H4 (cell line): ENCODE results near the gene MYO1E. TPM values are rescaled to one million over a fixed set of nuclear protein-coding genes. Genes with fewer than 3 reads are reported as not detected.

Experiments used
- DNase-seq: peaks from one replicate; pipeline ENCODE4 v3.0.0-alpha.2; 2015; ENCODE audit warnings: low spot score
- total RNA-seq: library from RNA; depleted of rRNA; stranded (reverse); fragments of >200 nt; shearing (Covaris generic); gene quantifications from 2 replicates; pipeline ENCODE4 v1.2.3, GENCODE V29; 2014

The MYO1E gene
- total RNA-seq, 1 experiment from 2014 or later = 9.2 TPM

- DNase-seq = no peak
Observed at GRCh38 chr15:59262316-59262715, 110.4 kb downstream of the MYO1E start.

GRCh38 chr15:59260090-59260489 lies 112.6 kb downstream of the MYO1E start:
- DNase-seq = no peak

- DNase-seq = no peak
Observed at GRCh38 chr15:59259137-59259943, 113.3 kb downstream of the MYO1E start.

- no peak for DNase-seq
Observed at GRCh38 chr15:59258317-59258716, 114.4 kb downstream of the MYO1E start.

GRCh38 chr15:59257140-59257539 lies 115.5 kb downstream of the MYO1E start:
- DNase-seq = no peak

DNA sequence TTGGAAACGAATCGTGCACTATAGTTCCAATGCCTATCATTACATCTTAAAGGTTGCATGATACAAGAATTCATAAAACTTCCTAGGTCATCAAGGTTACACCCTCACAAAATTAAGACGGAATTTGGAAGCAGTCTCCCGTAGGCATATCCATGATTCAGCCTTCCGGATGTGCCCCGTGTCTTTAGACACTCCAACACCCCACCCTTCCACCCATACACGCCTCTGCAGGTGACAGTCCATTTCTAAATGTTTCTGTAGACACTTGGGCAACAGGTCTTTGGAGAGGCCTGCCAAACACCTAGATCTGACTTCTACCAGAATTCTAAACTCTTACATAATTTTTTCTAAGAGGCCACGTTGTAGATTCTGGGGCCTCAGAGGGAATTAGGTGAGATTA lies 116.2 kb downstream of the MYO1E start:
- DNase-seq = no peak

DNA sequence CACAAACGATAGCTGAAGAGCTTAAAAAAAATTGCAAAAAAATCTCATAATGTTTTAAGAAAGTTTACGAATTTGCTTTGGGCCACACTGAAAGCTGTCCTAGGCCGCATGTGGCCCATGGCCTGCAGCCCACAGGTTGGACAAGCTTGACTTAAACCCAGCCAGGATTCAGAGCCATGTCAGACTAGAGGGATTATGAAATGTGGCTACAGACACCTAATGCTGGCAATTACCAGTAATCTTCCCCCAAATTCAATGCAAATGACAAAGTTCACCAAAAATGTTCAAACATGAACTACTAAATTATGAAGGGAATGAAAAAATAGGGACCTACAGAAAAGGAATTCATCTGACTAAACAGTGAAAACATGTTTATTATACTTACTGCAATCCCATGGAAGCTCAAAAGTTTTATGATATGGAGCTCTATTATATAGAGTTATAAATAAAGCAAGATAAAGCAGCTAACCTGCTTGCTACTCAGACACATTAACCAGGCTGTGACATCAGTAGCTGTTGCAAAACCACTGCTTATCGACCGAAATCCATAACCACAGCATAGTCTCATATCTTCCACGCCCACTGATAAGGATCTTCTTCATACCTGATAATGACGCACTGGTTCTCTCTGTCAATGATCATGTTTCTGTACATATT lies 116.9 kb downstream of the MYO1E start:
- DNase-seq = no peak

- DNase-seq = no peak
Observed at GRCh38 chr15:59252137-59252536, 120.5 kb downstream of the MYO1E start.

GRCh38 chr15:59251001-59251845 lies 121.4 kb downstream of the MYO1E start:
- DNase-seq = no peak

- DNase-seq = no peak
Observed at GRCh38 chr15:59250249-59250648, 122.4 kb downstream of the MYO1E start.

DNA sequence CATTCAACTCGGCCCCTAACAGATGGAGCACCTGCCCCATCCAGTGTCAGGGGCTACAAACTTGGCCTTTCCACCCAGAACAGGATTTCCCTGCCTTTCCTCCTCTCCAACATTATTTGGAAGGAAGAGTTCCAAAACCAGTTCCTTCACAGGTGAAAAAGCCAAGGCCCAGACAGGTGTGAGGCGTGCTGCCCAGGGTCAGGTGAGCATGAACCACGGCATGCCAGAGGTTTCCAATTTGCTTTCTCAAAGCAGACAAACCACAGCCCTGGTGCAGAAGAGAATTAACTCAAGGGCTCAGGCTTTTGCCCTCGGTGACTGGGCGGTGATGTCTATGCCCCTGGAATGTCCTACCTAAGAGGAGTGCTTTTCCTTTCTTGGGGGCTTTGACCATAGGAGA lies 122.9 kb downstream of the MYO1E start:
- DNase-seq = no peak

DNA sequence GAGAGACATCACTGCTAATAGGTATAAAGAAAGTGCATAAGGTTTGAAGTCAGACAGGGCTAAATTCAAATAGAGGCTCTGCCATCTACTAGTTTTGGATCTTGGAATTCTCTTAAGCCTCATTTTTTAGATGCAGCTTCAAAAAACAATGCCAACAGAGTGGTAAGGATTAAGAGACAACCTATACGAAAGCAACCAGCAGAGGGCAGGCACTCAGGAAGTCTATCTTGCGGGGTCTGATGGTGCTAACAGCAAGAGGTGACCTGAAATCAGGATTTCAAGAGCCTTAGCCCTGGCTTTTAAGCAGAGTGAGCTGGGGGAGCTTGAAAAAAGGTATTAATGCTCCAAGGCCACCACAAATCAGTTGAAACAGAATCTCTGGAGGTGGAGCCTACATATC lies 125.3 kb downstream of the MYO1E start:
- peak; percentile 68 for DNase-seq

GRCh38 chr15:59245559-59245958 lies 127.1 kb downstream of the MYO1E start:
- DNase-seq = no peak

GRCh38 chr15:59244337-59244736 lies 128.3 kb downstream of the MYO1E start:
- no peak for DNase-seq

DNA sequence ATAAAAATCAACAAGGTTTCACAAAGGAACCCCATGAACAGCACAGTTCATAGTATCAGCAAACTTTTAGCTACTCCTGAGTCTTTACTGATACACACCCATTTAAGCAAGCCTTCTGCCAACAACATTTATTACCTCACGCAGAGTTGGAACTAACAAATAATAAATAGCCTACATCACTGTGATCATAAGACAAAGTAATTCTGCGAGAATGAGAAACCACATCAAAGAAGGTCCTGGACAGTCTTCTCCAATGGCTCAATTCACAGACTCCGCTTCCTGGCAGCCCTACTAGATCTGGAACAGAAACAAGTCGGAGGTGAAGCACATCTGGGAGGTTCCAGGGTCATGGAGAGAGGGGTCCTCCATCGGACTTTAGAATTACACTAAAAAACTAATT lies 129.0 kb downstream of the MYO1E start:
- no peak for DNase-seq

DNA sequence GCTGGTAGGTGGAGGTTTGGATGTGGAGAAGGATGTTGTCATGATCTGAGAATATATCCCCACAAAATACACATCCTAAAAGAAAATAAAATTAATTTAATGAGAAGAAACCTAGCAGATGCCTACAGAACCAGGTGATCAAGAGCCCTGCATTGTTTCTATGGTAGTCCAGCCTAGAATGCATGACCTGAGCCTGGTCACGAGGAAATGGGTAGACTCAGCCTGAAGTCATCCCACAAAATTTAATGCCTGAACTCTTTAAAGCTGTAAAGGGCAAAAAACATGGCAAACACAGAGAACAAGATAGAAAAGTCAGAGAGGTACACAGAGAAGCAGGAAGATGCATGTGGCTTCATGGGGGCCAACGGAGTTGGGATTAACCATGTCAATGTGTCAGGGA lies 130.0 kb downstream of the MYO1E start:
- DNase-seq = no peak

GRCh38 chr15:59240036-59240435 lies 132.6 kb downstream of the MYO1E start:
- DNase-seq = no peak

GRCh38 chr15:59237924-59238331 lies 134.7 kb downstream of the MYO1E start:
- no peak for DNase-seq

- no peak for DNase-seq
Observed at GRCh38 chr15:59237119-59237855, 135.4 kb downstream of the MYO1E start.

DNA sequence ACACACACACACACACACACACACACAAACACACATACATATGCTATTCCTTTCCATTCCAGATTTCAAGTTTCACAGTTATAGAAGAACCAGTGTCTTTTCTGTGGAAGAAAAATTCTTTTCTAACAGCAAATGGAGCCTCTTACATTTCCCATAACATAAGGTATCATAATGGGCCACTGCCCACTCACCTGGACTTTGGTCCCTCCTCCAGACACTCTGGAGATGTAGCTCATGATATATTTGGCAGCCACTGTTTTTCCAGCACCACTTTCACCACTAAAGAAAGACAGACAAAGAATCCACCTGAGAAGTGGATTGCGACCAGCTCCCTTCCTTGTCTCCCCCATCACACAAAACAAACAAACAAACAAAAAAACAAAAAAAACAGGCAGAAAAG lies 136.3 kb downstream of the MYO1E start:
- no peak for DNase-seq

DNA sequence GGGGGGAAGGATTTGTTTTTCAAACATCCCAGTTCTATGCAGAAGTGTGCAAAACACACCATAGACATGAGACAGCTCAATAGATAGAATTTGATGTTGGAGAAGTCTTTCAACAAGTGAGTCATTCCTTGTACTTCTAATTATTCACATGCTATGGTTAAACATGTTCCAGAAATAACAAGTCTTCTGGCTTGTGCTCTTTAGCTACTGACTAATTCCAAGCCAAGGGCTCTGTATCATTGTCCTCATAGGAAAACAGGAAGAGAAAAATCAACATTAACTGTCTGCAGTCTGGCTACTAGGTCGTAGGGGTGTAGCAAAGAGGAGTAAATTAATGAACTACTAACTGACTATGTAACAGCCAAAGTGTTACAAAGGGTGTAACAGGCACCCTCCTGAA lies 140.2 kb downstream of the MYO1E start:
- DNase-seq = no peak

- no peak for DNase-seq
Observed at GRCh38 chr15:59230531-59231055, 142.1 kb downstream of the MYO1E start.
